DND-41 (cell line): ENCODE measurements around the gene PLA2R1.

ENCODE experiments used
- EZH2 ChIP-seq: IDR thresholded peaks from 3 replicates; pipeline ENCODE4 v1.6.1; 2012; ENCODE audit warnings: borderline replicate concordance, low read depth, mild to moderate bottlenecking, moderate library complexity, low read length, inconsistent platforms; ENCODE audit not compliant: severe bottlenecking
- TF ChIP-seq, protein P1 (sequence below): IDR thresholded peaks from 2 replicates; pipeline ENCODE4 v1.5.1; 2012; ENCODE audit warnings: borderline replicate concordance, low read length, moderate library complexity, mild to moderate bottlenecking; ENCODE audit not compliant: poor library complexity, severe bottlenecking; ENCODE audit errors: extremely low read depth

DNA sequence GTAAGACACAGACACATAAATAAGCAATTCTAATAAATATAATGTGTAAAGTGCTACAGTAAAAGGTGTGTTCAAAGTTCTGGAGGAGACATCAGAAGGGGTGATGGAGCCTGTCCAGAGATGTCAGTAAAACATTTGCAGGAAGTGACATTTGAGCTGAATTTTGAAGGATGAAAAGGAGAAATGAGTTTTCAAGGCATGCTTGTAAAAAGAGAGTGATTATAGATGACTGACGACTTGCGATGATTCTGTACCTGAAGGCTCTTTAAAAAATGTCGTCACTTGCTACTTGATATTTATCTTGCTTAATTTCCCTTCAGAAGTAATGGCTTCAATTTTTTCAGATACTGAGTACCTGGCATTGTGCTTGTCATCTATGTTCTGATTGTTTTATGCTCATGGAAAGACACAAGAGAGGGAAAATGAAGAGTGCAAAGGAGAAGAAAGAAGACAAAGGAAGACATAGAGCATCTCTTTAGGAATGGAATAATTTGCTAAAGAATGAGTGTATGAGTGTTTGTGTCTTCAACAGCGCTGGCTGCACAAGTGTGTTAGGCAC lies 73.9 kb downstream of the PLA2R1 start:
- TF ChIP-seq, protein P1, sequence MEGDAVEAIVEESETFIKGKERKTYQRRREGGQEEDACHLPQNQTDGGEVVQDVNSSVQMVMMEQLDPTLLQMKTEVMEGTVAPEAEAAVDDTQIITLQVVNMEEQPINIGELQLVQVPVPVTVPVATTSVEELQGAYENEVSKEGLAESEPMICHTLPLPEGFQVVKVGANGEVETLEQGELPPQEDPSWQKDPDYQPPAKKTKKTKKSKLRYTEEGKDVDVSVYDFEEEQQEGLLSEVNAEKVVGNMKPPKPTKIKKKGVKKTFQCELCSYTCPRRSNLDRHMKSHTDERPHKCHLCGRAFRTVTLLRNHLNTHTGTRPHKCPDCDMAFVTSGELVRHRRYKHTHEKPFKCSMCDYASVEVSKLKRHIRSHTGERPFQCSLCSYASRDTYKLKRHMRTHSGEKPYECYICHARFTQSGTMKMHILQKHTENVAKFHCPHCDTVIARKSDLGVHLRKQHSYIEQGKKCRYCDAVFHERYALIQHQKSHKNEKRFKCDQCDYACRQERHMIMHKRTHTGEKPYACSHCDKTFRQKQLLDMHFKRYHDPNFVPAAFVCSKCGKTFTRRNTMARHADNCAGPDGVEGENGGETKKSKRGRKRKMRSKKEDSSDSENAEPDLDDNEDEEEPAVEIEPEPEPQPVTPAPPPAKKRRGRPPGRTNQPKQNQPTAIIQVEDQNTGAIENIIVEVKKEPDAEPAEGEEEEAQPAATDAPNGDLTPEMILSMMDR: no peak
- TF ChIP-seq EZH2: no peak
